Sigmoid colon (tissue), 4 donors: ENCODE results near the gene SMCO1.

Source experiments
- EP300 ChIP-seq, 4 donors: sonication (generic); formaldehyde crosslinking; IDR thresholded peaks; one replicate each; pipeline ENCODE4 v1.6.1; 2017; ENCODE audit warnings: antibody characterized with exemption in 4 of 4
- POLR2AphosphoS5 ChIP-seq, 4 donors: sonication (generic); formaldehyde crosslinking; IDR thresholded peaks; one replicate each; pipeline ENCODE4 v1.6.1; 2017; ENCODE audit warnings: antibody characterized with exemption in 4 of 4
- TF ChIP-seq, protein P1 (sequence below), 4 experiments: fragments of 450-650 bp in 3 of 4; fragments of 200-600 bp in 1 of 4; IDR thresholded peaks; one replicate each; pipeline ENCODE4 v1.5.1; 2016 to 2019; ENCODE audit warnings: antibody characterized with exemption in 4 of 4, mild to moderate bottlenecking in 3 of 4, moderate library complexity in 2 of 4

DNA sequence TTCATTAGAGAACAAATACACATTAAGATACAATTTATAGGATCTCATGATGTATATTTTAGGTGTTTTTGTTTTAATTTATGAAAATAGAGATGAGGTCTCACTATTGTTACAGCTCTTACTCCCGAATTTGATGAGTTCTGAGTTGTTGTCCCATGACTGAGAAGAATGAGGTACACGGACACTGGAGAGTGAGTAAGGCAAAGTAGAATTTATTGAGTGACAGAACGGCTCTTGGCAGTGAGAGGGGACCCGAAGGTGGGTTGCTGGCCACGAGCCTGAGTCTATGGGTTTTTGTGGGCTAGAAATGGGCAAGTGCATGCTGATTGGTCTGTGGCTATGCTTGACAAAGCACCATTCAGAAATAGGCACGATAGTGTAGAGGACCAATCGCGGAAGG lies 8.5 kb downstream of the SMCO1 start:
- TF ChIP-seq, protein P1, sequence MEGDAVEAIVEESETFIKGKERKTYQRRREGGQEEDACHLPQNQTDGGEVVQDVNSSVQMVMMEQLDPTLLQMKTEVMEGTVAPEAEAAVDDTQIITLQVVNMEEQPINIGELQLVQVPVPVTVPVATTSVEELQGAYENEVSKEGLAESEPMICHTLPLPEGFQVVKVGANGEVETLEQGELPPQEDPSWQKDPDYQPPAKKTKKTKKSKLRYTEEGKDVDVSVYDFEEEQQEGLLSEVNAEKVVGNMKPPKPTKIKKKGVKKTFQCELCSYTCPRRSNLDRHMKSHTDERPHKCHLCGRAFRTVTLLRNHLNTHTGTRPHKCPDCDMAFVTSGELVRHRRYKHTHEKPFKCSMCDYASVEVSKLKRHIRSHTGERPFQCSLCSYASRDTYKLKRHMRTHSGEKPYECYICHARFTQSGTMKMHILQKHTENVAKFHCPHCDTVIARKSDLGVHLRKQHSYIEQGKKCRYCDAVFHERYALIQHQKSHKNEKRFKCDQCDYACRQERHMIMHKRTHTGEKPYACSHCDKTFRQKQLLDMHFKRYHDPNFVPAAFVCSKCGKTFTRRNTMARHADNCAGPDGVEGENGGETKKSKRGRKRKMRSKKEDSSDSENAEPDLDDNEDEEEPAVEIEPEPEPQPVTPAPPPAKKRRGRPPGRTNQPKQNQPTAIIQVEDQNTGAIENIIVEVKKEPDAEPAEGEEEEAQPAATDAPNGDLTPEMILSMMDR (IDR thresholded peaks at IDR 0.05), result no peak
- no peak for TF ChIP-seq POLR2AphosphoS5 (IDR thresholded peaks at IDR 0.05)
- no peak for TF ChIP-seq EP300 (IDR thresholded peaks at IDR 0.05)
